Stimulated activated naive CD8-positive, alpha-beta T cell treated with anti-CD3 and anti-CD28 coated beads, Interleukin-15, amount 100 ng/mL, for 72 hours (primary cell): ENCODE data around the gene QPRT.
"Not testable (repeated sequence)": the region's sequence is repeated elsewhere in the genome, so short reads cannot be mapped to it uniquely, and the experiment has no call there.

Experiments used
- ATAC-seq: fragments of 150-1000 bp; cut with Tn5 transposase; 2 replicates; pipeline ENCODE4 v1.10.0; 2021; ENCODE audit warnings: mild to moderate bottlenecking, moderate library complexity
- DNase-seq, 2 donors: peaks; one replicate each; pipeline ENCODE4 v3.0.0; 2021 to 2022
- H3K27ac Mint-ChIP-seq, 2 donors: one replicate each; pipeline ENCODE4 v1.8.0; 2022; ENCODE audit warnings: mild to moderate bottlenecking in 2 of 2, mixed read lengths in 2 of 2, moderate library complexity in 2 of 2
- H3K27me3 Mint-ChIP-seq: one replicate; pipeline ENCODE4 v1.8.0; 2022; ENCODE audit warnings: mixed read lengths
- H3K4me1 Mint-ChIP-seq: one replicate; pipeline ENCODE4 v1.8.0; 2022; ENCODE audit warnings: mild to moderate bottlenecking, mixed read lengths
- H3K4me3 Mint-ChIP-seq, 2 donors: one replicate each; pipeline ENCODE4 v1.8.0; 2022; ENCODE audit warnings: mild to moderate bottlenecking in 2 of 2, mixed read lengths in 2 of 2, moderate library complexity in 1 of 2
- H3K9me3 Mint-ChIP-seq, 2 donors: one replicate each; pipeline ENCODE4 v1.8.0; 2022; ENCODE audit warnings: mixed read lengths in 2 of 2

Gene QPRT

DNA sequence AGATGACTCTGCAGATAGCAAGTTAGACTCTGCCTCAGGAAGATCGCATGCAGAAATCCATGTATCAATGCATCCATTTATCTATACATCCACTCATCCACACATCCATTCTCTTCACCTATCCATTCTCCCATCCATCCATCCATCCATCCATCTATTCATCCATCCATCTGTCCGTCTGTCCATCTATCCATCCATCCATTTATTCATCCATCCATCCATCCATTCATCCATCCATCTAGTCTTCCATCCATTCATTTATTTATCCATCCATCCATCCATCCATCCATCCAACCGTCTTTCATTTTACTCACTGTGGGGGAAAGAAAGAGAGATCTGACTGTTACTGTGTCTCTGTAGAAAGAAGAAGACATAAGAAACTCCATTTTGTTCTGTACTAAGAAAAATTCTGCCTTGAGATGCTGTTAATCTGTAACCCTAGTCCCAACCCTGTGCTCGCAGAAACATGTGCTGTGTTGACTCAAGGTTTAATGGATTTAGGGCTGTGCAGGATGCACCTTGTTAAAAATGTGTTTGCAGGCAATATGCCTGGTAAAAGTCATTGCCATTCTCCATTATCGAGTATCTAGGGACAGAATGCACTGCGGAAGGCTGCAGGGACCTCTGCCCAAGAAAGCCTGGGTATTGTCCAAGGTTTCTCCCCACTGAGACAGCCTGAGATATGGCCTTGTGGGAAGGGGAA is 61.1 kb downstream of the QPRT start:
- not testable (repeated sequence) for H3K4me3 Mint-ChIP-seq, H3K27ac Mint-ChIP-seq, H3K27me3 Mint-ChIP-seq

DNA sequence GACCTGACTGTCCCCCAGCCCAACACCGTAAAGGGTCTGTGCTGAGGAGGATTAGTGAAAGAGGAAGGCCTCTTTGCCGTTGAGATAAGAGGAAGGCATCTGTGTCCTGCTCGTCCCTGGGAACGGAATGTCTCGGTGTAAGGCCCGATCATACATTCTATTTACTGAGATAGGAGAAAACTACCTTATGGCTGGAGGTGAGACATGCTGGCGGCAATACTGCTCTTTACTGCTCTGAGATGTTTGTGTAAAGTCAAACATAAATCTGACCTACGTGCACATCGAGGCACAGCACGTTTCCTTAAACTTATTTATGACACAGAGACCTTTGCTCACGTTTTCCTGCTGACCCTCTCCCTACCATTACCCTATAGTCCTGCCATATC is 61.6 kb downstream of the QPRT start:
- not testable (repeated sequence) for ATAC-seq, DNase-seq, H3K4me3 Mint-ChIP-seq, H3K27me3 Mint-ChIP-seq, H3K9me3 Mint-ChIP-seq, H3K27ac Mint-ChIP-seq
- peaks cover 84% of the 10 kb centered on the region for H3K4me1 Mint-ChIP-seq

More for the DNA sequence above, 61.1 kb downstream of the QPRT start:
- peaks cover 84% of the 10 kb centered on the region for H3K4me1 Mint-ChIP-seq
- not testable (repeated sequence) for H3K9me3 Mint-ChIP-seq, DNase-seq, ATAC-seq

GRCh38 chr16:29742683-29743275 is 63.8 kb downstream of the QPRT start:
- ATAC-seq (no peak), DNase-seq (no peak)
- Mint-ChIP-seq H3K9me3 (peaks cover 0 to 4% of the 10 kb centered on the region in 2 donors), H3K4me1 (peaks cover 88% of the 10 kb centered on the region), H3K27ac (peak overlapping the region in 1 of 2 donors; percentile 21), H3K4me3 (peak overlapping the region; percentile 97 to 98), H3K27me3 (no peaks in the 10 kb centered on the region)

DNA sequence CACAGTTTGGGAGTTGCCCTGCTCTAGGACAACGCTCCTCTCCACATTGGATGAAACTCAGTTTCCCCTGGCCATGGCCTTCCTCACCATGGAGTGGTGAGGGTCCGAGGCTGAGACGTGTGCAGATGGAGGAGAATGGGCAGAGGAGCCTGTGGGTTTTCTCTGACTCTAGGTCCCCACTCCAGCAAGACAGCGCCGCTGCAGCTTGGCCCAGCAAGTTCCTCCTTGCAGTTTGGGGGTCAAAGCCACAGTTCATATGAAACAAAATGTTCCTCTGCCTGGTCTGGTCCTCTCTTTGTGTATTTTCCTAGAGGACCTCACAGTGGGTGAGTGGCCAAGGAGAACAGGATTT is 64.5 kb downstream of the QPRT start:
- H3K27me3 Mint-ChIP-seq = no peaks in the 10 kb centered on the region
- ATAC-seq (no peak), DNase-seq (no peak)
- peaks cover 0 to 4% of the 10 kb centered on the region in 2 donors for H3K9me3 Mint-ChIP-seq
- peak overlapping the region in 1 of 2 donors; percentile 73 for H3K27ac Mint-ChIP-seq
- H3K4me3 Mint-ChIP-seq = peak overlapping the region; percentile 97 to 98
- peaks cover 85% of the 10 kb centered on the region for H3K4me1 Mint-ChIP-seq

DNA sequence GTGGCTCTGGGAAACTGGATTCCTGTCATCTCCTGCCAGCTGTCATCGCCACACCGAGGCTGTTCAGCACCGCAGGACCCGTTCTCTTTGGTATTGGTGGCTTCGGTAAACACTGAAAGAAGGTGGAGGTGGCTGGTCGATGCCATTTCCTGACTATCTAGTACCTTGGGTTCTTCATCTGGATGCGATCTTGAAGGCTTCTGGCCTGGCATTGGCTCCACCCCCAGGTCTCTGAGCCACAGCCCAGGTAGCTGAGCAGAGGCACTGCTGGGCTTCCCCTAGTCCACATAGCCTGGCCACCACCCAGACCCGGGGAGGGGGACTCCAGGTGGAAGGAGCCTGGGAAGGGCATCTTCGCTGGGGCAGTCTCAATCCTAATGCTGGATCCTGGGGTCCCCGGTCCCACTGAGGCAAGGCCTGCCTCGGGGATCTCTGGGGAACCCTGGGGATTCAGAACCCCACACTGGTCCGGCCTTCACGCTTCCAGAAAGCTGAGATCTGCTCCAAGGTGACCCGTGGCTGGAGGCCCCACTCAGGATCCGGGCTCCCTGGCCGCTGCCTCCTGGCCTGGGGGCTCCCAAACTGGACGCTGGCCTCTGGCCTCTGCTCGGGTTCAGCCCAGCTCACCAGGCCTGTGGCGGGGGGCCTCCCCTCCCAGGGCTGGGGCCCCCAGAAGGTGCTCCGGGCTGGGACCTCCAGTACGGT is 65.0 kb downstream of the QPRT start:
- ATAC-seq (peak; percentile 41), DNase-seq (peak; percentile 39 to 65)
- Mint-ChIP-seq H3K9me3 (peaks cover 0 to 4% of the 10 kb centered on the region in 2 donors), H3K27ac (peak overlapping the region in 1 of 2 donors; percentile 73), H3K27me3 (no peaks in the 10 kb centered on the region), H3K4me3 (peak overlapping the region; percentile 97 to 98), H3K4me1 (peaks cover 80% of the 10 kb centered on the region)

DNA sequence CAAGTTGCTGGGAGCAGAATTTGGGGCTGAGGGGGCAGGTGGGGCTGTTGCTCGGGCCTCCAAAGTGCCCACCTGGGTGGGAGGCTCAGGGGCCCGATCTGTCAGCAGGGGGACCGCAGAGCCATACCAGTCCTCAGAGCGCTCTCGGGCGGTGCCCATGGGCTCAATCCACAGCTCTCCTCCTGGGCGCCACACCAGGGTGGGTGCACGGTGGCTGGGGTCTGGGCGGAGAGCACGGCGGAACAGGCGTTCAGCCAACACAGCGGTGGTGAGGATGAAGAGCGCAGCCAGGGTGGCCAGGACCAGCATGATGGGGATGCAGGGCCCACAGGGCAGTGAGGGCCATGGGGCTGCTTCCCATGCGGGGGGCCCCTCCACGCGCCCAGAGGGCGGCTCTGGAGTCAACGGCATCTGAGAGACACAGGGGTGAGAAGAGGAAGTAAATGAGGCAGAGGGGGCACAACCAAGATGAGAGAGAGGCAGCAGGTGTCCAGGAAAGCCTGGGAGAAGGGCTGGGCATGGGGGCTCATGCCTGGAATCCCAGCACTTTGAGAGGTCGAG is 65.6 kb downstream of the QPRT start:
- ATAC-seq (peak; percentile 2), DNase-seq (peak; percentile 23 to 39)
- peak overlapping the region; percentile 92 to 100 for H3K27ac Mint-ChIP-seq
- H3K9me3 Mint-ChIP-seq = peaks cover 0 to 4% of the 10 kb centered on the region in 2 donors
- H3K4me3 Mint-ChIP-seq = peak overlapping the region; percentile 97 to 98
- peaks cover 73% of the 10 kb centered on the region for H3K4me1 Mint-ChIP-seq
- no peaks in the 10 kb centered on the region for H3K27me3 Mint-ChIP-seq

DNA sequence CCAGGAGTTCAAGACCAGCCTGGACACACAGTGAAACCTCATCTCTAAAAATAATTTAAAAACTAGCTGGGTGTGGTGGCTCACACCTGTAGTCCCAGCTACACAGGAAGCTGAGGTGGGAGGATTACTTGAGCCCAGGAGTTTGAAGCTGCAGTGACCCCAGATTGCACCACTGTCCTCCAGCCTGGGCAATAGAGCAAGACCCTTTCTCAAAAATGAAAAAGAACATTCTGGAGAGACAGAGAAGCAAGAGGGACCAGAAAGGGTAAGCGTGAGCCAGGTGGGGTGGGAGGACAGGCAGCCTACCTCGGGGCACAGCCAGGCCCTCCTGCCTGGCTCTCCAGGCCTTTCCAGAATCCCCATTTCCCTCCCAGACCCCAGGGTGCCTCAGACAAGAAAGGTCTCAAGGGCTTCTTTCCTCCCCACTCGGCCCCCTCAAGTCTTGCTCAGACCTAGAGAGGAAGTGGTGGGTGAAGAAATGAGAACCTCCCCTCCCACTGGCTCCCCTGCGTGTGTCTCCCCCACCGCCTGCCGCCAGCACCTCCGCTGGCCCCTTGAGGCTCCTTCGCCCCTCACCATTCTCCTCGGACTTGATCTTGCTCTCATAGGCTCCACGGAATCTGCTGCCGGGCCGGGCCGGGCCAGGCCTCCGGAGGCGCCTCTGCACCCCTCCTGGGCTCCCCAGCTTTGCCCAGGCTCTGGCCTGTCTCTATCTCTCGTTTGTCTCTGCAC is 66.3 kb downstream of the QPRT start:
- Mint-ChIP-seq H3K27me3 (no peaks in the 10 kb centered on the region), H3K9me3 (no peaks in the 10 kb centered on the region), H3K4me1 (peaks cover 67% of the 10 kb centered on the region), H3K4me3 (peak overlapping the region; percentile 97 to 98), H3K27ac (peak overlapping the region; percentile 92 to 100)
- ATAC-seq = peak; percentile 80
- DNase-seq = peak; percentile 54 to 78

DNA sequence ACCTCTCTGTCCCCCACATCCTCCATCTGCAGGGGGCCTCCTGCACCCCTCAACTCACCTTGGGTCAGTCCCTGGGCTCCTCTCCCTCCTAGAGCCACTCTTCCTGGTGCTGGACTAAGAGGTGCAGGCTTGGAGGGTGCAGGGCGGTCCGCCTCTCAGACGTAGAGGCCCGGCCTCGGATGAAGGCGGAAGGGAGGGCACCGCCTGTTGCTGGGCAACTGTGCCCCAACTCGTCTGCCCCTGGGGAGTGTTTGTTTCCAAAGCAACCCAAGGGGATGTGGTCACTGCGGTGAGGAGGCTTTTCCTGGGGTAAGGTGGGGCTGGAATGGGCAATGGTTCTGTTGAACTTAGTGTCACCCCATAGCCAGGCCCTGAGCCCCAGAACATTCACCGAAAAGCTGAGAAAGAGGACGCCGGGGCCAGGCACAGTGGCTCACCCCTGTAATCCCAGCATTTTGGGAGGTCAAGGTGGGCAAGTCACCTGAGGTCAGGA is 66.9 kb downstream of the QPRT start, which contains the start of gene C16orf54:
Gene C16orf54, minus strand, starts transcription at position 138 of the 493 bp plus-strand sequence. CDS start 1,039 bp downstream, outside the sequence.
- Mint-ChIP-seq H3K27me3 (no peaks in the 10 kb centered on the region), H3K4me3 (peak within 1 kb of the TSS; percentile 97 to 98), H3K27ac (peak within 1 kb of the TSS; percentile 92 to 100), H3K4me1 (peaks cover 61% of the 10 kb centered on the region), H3K9me3 (no peaks in the 10 kb centered on the region)
- ATAC-seq = peak; percentile 92
- DNase-seq = peak; percentile 77 to 94

- peaks cover 54% of the 10 kb centered on the region for H3K4me1 Mint-ChIP-seq
- peak in 1 of 2 donors; percentile 23 for DNase-seq
- H3K27ac Mint-ChIP-seq = peak overlapping the region; percentile 92 to 100
- ATAC-seq, H3K9me3 Mint-ChIP-seq, H3K27me3 Mint-ChIP-seq: not testable (repeated sequence)
- peak overlapping the region; percentile 97 to 98 for H3K4me3 Mint-ChIP-seq
Observed at GRCh38 chr16:29746518-29746917, 67.5 kb downstream of the QPRT start.
